ENCODE measurements around the gene LIN7B.

LIN7B gene

DNA sequence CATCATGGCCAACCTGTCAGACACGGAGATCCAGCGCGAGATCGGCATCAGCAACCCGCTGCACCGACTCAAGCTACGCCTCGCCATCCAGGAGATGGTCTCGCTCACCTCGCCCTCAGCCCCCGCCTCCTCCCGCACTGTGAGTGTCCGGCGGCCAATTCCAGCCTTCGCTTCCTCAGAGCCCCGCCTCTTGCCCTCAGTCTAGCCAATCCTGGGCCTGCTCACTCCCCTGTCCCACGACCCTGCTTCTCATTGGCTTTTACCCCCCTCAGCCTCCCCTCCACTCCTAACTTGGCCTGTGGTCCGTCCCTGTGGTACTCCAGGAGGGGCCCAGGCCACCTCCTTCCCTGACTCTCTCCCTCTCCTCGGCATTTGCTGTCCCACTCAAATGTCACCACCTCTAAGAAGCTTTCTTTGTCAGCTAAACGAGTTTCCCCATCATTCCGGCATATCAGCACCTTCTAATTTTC is 28.7 kb downstream of the LIN7B start:
- peak overlapping the region; percentile 29 for H3K4me3 ChIP-seq (ENCODE audit: low read depth, low read length)
- H3K27ac ChIP-seq (ENCODE audit: extremely low read depth, low read depth, low read length): no peak overlapping the region
- TF ChIP-seq SP3 (tag by site-specific recombination; IDR thresholded peaks at IDR 0.05) (peak; percentile 22; the same call in 1 of the 2 replicates), ZFHX2 (tag by site-specific recombination; conservative IDR thresholded peaks at IDR 0.05) (no peak), ZEB2 (tag by site-specific recombination; IDR thresholded peaks at IDR 0.05) (no peak), ZNF341 (tag by site-specific recombination; IDR thresholded peaks at IDR 0.05; ENCODE audit: low read depth) (peak; percentile 34), ZNF426 (tag by site-specific recombination; IDR thresholded peaks at IDR 0.05) (no peak), SP2 (tag by site-specific recombination; IDR thresholded peaks at IDR 0.05) (peak; percentile 92), GLIS1 (tag by site-specific recombination; IDR thresholded peaks at IDR 0.05) (peak; percentile 63), ZBTB17 (tag by site-specific recombination; IDR thresholded peaks at IDR 0.05) (peak; percentile 46; the same call in 1 of the 2 replicates), GLIS2 (tag by site-specific recombination; IDR thresholded peaks at IDR 0.05) (peak; percentile 91), ZIC2 (tag by site-specific recombination; IDR thresholded peaks at IDR 0.05) (no peak)
- TF ChIP-seq, protein P1, sequence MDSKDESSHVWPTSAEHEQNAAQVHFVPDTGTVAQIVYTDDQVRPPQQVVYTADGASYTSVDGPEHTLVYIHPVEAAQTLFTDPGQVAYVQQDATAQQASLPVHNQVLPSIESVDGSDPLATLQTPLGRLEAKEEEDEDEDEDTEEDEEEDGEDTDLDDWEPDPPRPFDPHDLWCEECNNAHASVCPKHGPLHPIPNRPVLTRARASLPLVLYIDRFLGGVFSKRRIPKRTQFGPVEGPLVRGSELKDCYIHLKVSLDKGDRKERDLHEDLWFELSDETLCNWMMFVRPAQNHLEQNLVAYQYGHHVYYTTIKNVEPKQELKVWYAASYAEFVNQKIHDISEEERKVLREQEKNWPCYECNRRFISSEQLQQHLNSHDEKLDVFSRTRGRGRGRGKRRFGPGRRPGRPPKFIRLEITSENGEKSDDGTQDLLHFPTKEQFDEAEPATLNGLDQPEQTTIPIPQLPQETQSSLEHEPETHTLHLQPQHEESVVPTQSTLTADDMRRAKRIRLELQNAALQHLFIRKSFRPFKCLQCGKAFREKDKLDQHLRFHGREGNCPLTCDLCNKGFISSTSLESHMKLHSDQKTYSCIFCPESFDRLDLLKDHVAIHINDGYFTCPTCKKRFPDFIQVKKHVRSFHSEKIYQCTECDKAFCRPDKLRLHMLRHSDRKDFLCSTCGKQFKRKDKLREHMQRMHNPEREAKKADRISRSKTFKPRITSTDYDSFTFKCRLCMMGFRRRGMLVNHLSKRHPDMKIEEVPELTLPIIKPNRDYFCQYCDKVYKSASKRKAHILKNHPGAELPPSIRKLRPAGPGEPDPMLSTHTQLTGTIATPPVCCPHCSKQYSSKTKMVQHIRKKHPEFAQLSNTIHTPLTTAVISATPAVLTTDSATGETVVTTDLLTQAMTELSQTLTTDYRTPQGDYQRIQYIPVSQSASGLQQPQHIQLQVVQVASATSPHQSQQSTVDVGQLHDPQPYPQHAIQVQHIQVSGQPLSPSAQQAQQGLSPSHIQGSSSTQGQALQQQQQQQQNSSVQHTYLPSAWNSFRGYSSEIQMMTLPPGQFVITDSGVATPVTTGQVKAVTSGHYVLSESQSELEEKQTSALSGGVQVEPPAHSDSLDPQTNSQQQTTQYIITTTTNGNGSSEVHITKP (tag by site-specific recombination; IDR thresholded peaks at IDR 0.05): peak; percentile 81; the same call in 1 of the 2 replicates
- TF ChIP-seq, protein P2, sequence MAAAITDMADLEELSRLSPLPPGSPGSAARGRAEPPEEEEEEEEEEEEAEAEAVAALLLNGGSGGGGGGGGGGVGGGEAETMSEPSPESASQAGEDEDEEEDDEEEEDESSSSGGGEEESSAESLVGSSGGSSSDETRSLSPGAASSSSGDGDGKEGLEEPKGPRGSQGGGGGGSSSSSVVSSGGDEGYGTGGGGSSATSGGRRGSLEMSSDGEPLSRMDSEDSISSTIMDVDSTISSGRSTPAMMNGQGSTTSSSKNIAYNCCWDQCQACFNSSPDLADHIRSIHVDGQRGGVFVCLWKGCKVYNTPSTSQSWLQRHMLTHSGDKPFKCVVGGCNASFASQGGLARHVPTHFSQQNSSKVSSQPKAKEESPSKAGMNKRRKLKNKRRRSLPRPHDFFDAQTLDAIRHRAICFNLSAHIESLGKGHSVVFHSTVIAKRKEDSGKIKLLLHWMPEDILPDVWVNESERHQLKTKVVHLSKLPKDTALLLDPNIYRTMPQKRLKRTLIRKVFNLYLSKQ (tag by site-specific recombination; IDR thresholded peaks at IDR 0.05; ENCODE audit: borderline replicate concordance): no peak
- TF ChIP-seq, protein P3, sequence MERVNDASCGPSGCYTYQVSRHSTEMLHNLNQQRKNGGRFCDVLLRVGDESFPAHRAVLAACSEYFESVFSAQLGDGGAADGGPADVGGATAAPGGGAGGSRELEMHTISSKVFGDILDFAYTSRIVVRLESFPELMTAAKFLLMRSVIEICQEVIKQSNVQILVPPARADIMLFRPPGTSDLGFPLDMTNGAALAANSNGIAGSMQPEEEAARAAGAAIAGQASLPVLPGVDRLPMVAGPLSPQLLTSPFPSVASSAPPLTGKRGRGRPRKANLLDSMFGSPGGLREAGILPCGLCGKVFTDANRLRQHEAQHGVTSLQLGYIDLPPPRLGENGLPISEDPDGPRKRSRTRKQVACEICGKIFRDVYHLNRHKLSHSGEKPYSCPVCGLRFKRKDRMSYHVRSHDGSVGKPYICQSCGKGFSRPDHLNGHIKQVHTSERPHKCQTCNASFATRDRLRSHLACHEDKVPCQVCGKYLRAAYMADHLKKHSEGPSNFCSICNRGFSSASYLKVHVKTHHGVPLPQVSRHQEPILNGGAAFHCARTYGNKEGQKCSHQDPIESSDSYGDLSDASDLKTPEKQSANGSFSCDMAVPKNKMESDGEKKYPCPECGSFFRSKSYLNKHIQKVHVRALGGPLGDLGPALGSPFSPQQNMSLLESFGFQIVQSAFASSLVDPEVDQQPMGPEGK (tag by site-specific recombination; IDR thresholded peaks at IDR 0.05): peak; percentile 59
- TF ChIP-seq, protein P4, sequence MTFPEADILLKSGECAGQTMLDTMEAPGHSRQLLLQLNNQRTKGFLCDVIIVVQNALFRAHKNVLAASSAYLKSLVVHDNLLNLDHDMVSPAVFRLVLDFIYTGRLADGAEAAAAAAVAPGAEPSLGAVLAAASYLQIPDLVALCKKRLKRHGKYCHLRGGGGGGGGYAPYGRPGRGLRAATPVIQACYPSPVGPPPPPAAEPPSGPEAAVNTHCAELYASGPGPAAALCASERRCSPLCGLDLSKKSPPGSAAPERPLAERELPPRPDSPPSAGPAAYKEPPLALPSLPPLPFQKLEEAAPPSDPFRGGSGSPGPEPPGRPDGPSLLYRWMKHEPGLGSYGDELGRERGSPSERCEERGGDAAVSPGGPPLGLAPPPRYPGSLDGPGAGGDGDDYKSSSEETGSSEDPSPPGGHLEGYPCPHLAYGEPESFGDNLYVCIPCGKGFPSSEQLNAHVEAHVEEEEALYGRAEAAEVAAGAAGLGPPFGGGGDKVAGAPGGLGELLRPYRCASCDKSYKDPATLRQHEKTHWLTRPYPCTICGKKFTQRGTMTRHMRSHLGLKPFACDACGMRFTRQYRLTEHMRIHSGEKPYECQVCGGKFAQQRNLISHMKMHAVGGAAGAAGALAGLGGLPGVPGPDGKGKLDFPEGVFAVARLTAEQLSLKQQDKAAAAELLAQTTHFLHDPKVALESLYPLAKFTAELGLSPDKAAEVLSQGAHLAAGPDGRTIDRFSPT (tag by site-specific recombination; IDR thresholded peaks at IDR 0.05): no peak
- no peaks in the 10 kb centered on the region for H3K4me1 ChIP-seq (ENCODE audit: control insufficient read depth, insufficient read depth, low read length)
- no peaks in the 10 kb centered on the region for H3K9me3 ChIP-seq (ENCODE audit: control insufficient read depth, insufficient read depth, low read depth, low read length)
- no peaks in the 10 kb centered on the region; a peak in 1 of 3 replicates for H3K36me3 ChIP-seq (ENCODE audit: control insufficient read depth in 2 of 2, insufficient read depth in 1 of 2, low read length in 2 of 2)
- CTCF ChIA-PET: interaction anchor here (0.6 to 5.4 kb wide), 3 partner anchors 46 to 738 kb away, joined by 3 to 66 read pairs (median 3); no protein-coding TSS in a partner anchor
- POLR2A ChIA-PET: interaction anchor here (0.7 to 1.3 kb wide), 3 partner anchors 11 to 56 kb away, joined by 3 to 8 read pairs (median 5); no protein-coding TSS in a partner anchor

All from HEK293 (cell line).